HepG2 (cell line): Measurements from ENCODE around the gene TMEM61.

Experiments used
- CTCF ChIP-seq: sonication (generic); formaldehyde crosslinking; IDR thresholded peaks from 2 replicates; pipeline ENCODE4 v1.5.0; 2020; ENCODE audit warnings: mild to moderate bottlenecking, missing genetic modification reagents, moderate library complexity
- FOXK2 ChIP-seq: fragments of 450-650 bp; IDR thresholded peaks from 2 replicates; pipeline ENCODE4 v1.6.1; 2016
- GABPB1 ChIP-seq: IDR thresholded peaks from 2 replicates; pipeline ENCODE4 v1.6.1; 2016; ENCODE audit warnings: mild to moderate bottlenecking, missing genetic modification reagents, moderate library complexity, missing compliant biosample characterization
- SP1 ChIP-seq, 2 experiments: fragments of 450-650 bp in 1 of 2; sonication (generic) in 1 of 2; formaldehyde crosslinking in 1 of 2; IDR thresholded peaks; 2 replicates each; pipeline versions ENCODE4 v1.4.0 to v1.6.1; 2016 to 2020; ENCODE audit warnings: missing genetic modification reagents in 1 of 2
- TBP ChIP-seq: sonication (generic); formaldehyde crosslinking; IDR thresholded peaks from 2 replicates; pipeline ENCODE4 v1.5.0; 2020; ENCODE audit warnings: missing genetic modification reagents
- ZNF121 ChIP-seq: sonication (generic); formaldehyde crosslinking; IDR thresholded peaks from 2 replicates; pipeline ENCODE4 v1.5.0; 2020; ENCODE audit warnings: mild to moderate bottlenecking, missing genetic modification reagents
- ZNF138 ChIP-seq: sonication (generic); formaldehyde crosslinking; IDR thresholded peaks from 2 replicates; pipeline ENCODE4 v1.5.0; 2020; ENCODE audit warnings: mild to moderate bottlenecking, low read depth, missing genetic modification reagents

DNA sequence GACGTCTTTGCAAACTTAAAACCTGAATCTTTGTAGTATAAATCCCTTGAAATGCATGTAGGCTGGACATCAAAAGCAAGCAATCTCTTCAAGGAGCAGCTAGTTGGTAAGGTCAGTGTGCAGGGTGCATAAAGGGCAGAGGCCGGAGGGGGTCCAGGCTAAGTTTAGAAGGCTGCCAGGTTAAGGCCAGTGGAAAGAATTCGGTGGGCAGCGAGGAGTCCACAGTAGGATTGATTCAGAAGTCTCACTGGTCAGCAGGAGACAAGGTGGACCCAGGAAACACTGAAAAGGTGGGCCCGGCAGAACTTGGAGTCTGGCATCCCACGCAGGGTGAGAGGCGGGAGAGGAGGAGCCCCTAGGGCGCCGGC, 58.5 kb downstream of the TMEM61 start:
- TF ChIP-seq GABPB1 (CRISPR knock-in tag): no peak
- no peak; the same call in 1 of the 2 replicates for TF ChIP-seq ZNF121 (CRISPR knock-in tag)
- TF ChIP-seq SP1 (IDR thresholded peaks at IDR 0.05): no peak
- TF ChIP-seq SP1 (CRISPR knock-in tag; IDR thresholded peaks at IDR 0.05): no peak
- TF ChIP-seq ZNF138: no peak
- no peak for TF ChIP-seq CTCF (CRISPR knock-in tag)
- TF ChIP-seq FOXK2: no peak
- TF ChIP-seq TBP (CRISPR knock-in tag): no peak
